HepG2 (cell line): ENCODE results near the gene PRKN. TPM values are rescaled to one million over a fixed set of nuclear protein-coding genes. Genes with fewer than 3 reads are reported as not detected.

Source experiments
- ATAC-seq: fragments of 200-7000 bp; cut with Tn5 transposase; 3 replicates; pipeline ENCODE4 v1.9.1; 2020; ENCODE audit warnings: mild to moderate bottlenecking, moderate library complexity
- BruUV-seq: library from RNA; stranded (reverse); fragments of 400-500 nt; replicated peaks from 2 replicates; lab custom pipeline; 2021; lab: Mats Ljungman, UMichigan
- CTCF ChIA-PET: fragments of 300-600 bp; formaldehyde crosslinking; extraction: SDS; loops from one replicate; lab custom pipeline; 2021; ENCODE audit warnings: low total read pairs, inconsistent platforms, low intra/inter-chr PET ratio; lab: Yijun Ruan, JAX
- POLR2A ChIA-PET: fragments of 350-600 bp; sonication (Branson Sonifier 250); formaldehyde crosslinking; loops from one replicate; lab custom pipeline; 2020; ENCODE audit warnings: antibody characterized with exemption, inconsistent platforms; lab: Yijun Ruan, JAX
- DNase-seq: peaks from one replicate; pipeline ENCODE4 v3.0.0-alpha.2; 2015; ENCODE audit warnings: low spot score
- FAIRE-seq: peaks from 3 replicates; lab custom pipeline; 2011; peaks lifted over from hg19 to GRCh38; lab: Jason Lieb, UNC
- H2AFZ ChIP-seq: one replicate; pipeline ENCODE4 v1.6.1; 2011; ENCODE audit warnings: low read length, inconsistent platforms
- H3K27ac ChIP-seq: fragments of 300-600 bp; 3 replicates; pipeline ENCODE4 v1.8.0; 2011; ENCODE audit warnings: mixed run types, mild to moderate bottlenecking, mixed read lengths, low read length, inconsistent platforms; ENCODE audit not compliant: insufficient read depth; ENCODE audit errors: extremely low read length
- H3K27me3 ChIP-seq, 2 experiments: fragments of 200-600 bp in 1 of 2; 2 replicates in 1 of 2; 3 replicates in 1 of 2; pipeline versions ENCODE4 v1.6.0 to v1.8.0; 2011; ENCODE audit warnings: low read length in 2 of 2, mild to moderate bottlenecking in 2 of 2, moderate library complexity in 2 of 2, inconsistent platforms in 1 of 2; ENCODE audit not compliant: insufficient read depth in 2 of 2, control insufficient read depth in 1 of 2
- H3K36me3 ChIP-seq, 2 experiments: fragments of 200-600 bp in 1 of 2; replicated peaks in 1 of 2; 2 replicates in 1 of 2; 3 replicates in 1 of 2; pipeline versions ENCODE4 v1.5.1 to v1.8.0; 2011; ENCODE audit warnings: low read length in 2 of 2, inconsistent platforms in 1 of 2; ENCODE audit not compliant: insufficient read depth in 2 of 2, control insufficient read depth in 1 of 2
- H3K4me1 ChIP-seq: 2 replicates; pipeline ENCODE4 v1.5.1; 2012; ENCODE audit warnings: low read length, inconsistent platforms; ENCODE audit not compliant: insufficient read depth
- H3K4me2 ChIP-seq: 2 replicates; pipeline ENCODE4 v1.6.0; 2011; ENCODE audit warnings: low read depth, low read length, inconsistent platforms
- H3K4me3 ChIP-seq, 3 experiments: fragments of 200-600 bp in 1 of 3; sonication (generic), shearing (Covaris generic) in 1 of 3; replicated peaks in 1 of 3; 2 replicates each; pipeline ENCODE4 v1.5.1; 2011 to 2016; ENCODE audit warnings: low read length in 3 of 3, inconsistent platforms in 2 of 3, low read depth in 2 of 3, mild to moderate bottlenecking in 2 of 3, control low read depth in 1 of 3, mixed read lengths in 1 of 3; ENCODE audit not compliant: insufficient read depth in 1 of 3
- H3K79me2 ChIP-seq: one replicate; pipeline ENCODE4 v1.6.1; 2011; ENCODE audit warnings: low read length, inconsistent platforms; ENCODE audit not compliant: insufficient read depth
- H3K9ac ChIP-seq: 2 replicates; pipeline ENCODE4 v1.6.0; 2011; ENCODE audit warnings: mild to moderate bottlenecking, low read depth, low read length, inconsistent platforms; ENCODE audit not compliant: insufficient read depth
- H3K9me3 ChIP-seq: 2 replicates; pipeline ENCODE4 v1.5.1; 2012; ENCODE audit warnings: mild to moderate bottlenecking, low read length
- H4K20me1 ChIP-seq: 2 replicates; pipeline ENCODE4 v1.6.0; 2011; ENCODE audit warnings: inconsistent platforms, mild to moderate bottlenecking, low read length, moderate library complexity; ENCODE audit not compliant: insufficient read depth
- HDAC6 ChIP-seq: fragments of 200-600 bp; sonication (generic); IDR thresholded peaks from 2 replicates; pipeline ENCODE4 v1.7.0; 2017; ENCODE audit warnings: mild to moderate bottlenecking, antibody characterized with exemption, low read length, low read depth
- MEIS2 ChIP-seq: sonication (generic); formaldehyde crosslinking; IDR thresholded peaks from 2 replicates; pipeline ENCODE4 v1.9.0; 2021; ENCODE audit warnings: mild to moderate bottlenecking, missing genetic modification reagents
- MXD4 ChIP-seq: IDR thresholded peaks from 2 replicates; pipeline ENCODE4 v1.6.1; 2016; ENCODE audit warnings: mild to moderate bottlenecking, missing biosample characterization, missing genetic modification reagents
- NBN ChIP-seq: fragments of 450-650 bp; conservative IDR thresholded peaks from 2 replicates; pipeline ENCODE4 v1.6.1; 2017
- SALL1 ChIP-seq: sonication (generic); formaldehyde crosslinking; IDR thresholded peaks from 2 replicates; pipeline ENCODE4 v1.8.0; 2022; ENCODE audit warnings: mild to moderate bottlenecking, missing genetic modification reagents
- SPEN ChIP-seq: sonication (generic); formaldehyde crosslinking; IDR thresholded peaks from 2 replicates; pipeline ENCODE4 v1.5.1; 2020; ENCODE audit warnings: low read depth, mild to moderate bottlenecking, missing genetic modification reagents
- TBP ChIP-seq: sonication (generic); formaldehyde crosslinking; IDR thresholded peaks from 2 replicates; pipeline ENCODE4 v1.5.0; 2020; ENCODE audit warnings: missing genetic modification reagents
- TCF7L2 ChIP-seq: IDR thresholded peaks from 2 replicates; pipeline ENCODE4 v1.6.1; 2011; ENCODE audit warnings: mild to moderate bottlenecking, low read depth, low read length, moderate library complexity
- ZNF274 ChIP-seq: sonication (generic); formaldehyde crosslinking; IDR thresholded peaks from 2 replicates; pipeline ENCODE4 v1.5.1; 2020; ENCODE audit warnings: mild to moderate bottlenecking, missing genetic modification reagents
- WGBS: methylation state at CpG from one replicate; pipeline ENCODE4 v1.1.6; 2017; ENCODE audit warnings: low lambda C conversion rate; 5-methylcytosine and 5-hydroxymethylcytosine counted together
- in situ Hi-C: cut with HindIII; loops from 2 replicates; pipeline ENCODE4 v1.10.0; 2017; ENCODE audit warnings: low pct_unique_long_range_greater_than_20kb; ENCODE audit not compliant: extremely low pct_ligation_motif_present
- intact Hi-C: fragments of 100-400 bp; cut with micrococcal nuclease; formaldehyde crosslinking; loops from one replicate; pipeline ENCODE4 v1.10.0; 2022; ENCODE audit not compliant: unreplicated experiment
- polyA plus RNA-seq, 8 experiments: library from polyadenylated mRNA; depleted of rRNA in 3 of 8; stranded (reverse) in 7 of 8; unstranded in 1 of 8; fragments of >200 nt; fragmentation: Illumina TruSeq in 4 of 8; extraction: Trizol in 4 of 8; gene quantifications; 2 replicates each; pipeline versions ENCODE4 v1.2.1 to v1.2.3, GENCODE V29; 2011 to 2016; ENCODE audit warnings: low read depth in 4 of 8, missing spikeins in 1 of 8, mixed read lengths in 1 of 8; ENCODE audit not compliant: insufficient read depth in 1 of 8
- total RNA-seq, 5 experiments: library from RNA; depleted of rRNA; stranded (reverse); fragments of >200 nt; fragmentation: Illumina TruSeq; extraction: Trizol; gene quantifications; 2 replicates each; pipeline ENCODE4 v1.2.3, GENCODE V29; 2016; ENCODE audit warnings: low read depth in 1 of 5
- TF ChIP-seq, protein P1 (sequence below): sonication (generic); formaldehyde crosslinking; IDR thresholded peaks from 2 replicates; pipeline ENCODE4 v1.4.0; 2020; ENCODE audit warnings: missing genetic modification reagents; ENCODE audit errors: not compliant biosample characterization
- TF ChIP-seq, protein P2 (sequence below): IDR thresholded peaks from 2 replicates; pipeline ENCODE4 v1.6.1; 2016; ENCODE audit warnings: missing compliant biosample characterization, missing genetic modification reagents, borderline replicate concordance
- TF ChIP-seq, protein P3 (sequence below): sonication (generic); formaldehyde crosslinking; IDR thresholded peaks from 2 replicates; pipeline ENCODE4 v1.4.0; 2020; ENCODE audit warnings: missing genetic modification reagents, borderline replicate concordance

The PRKN gene
- total and polyA plus RNA-seq, 2 of the 13 experiments (the other 11 are each of a cell fraction or from before 2014, with no cell fraction given) = 0.31 to 0.44 TPM

DNA sequence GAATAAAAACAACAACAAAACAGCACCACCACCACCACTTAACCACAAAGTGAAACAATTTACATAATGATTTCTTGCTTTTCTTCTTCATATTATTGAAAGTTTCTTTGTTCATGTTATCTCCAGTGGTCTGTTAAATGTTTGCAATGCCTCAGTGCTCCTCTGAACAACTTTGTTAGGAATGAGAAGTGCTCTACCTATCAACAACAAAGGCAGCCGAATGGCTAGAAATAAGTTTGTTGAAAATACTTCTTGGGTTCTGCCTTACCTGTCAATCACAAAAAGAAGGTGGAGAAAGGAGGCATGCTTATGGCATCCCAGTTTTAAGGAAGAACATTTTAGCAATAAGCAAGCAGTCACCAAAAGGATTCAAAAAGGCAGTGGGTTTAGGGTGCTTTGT, 490.2 kb downstream of the PRKN start:
- Histone ChIP-seq H3K9ac (no peak overlapping the region), H3K27ac (no peak overlapping the region), H3K9me3 (no peaks in the 10 kb centered on the region; the same call in 1 of the 2 replicates), H3K4me2 (no peak overlapping the region), H2AFZ (no peak overlapping the region), H3K4me1 (no peaks in the 10 kb centered on the region), H4K20me1 (no peaks in the 10 kb centered on the region), H3K36me3 (no peaks in the 10 kb centered on the region), H3K4me3 (no peak overlapping the region), H3K27me3 (no peaks in the 10 kb centered on the region), H3K79me2 (no peaks in the 10 kb centered on the region)
- intact Hi-C loops = no loop called here
- TF ChIP-seq SALL1 = no peak
- no peak for TF ChIP-seq MXD4 (CRISPR knock-in tag)
- no peak for TF ChIP-seq MEIS2 (CRISPR knock-in tag)
- TF ChIP-seq HDAC6 = no peak
- no peak for TF ChIP-seq NBN
- no peak for TF ChIP-seq TBP (CRISPR knock-in tag)
- TF ChIP-seq TCF7L2 = no peak
- TF ChIP-seq, protein P1, sequence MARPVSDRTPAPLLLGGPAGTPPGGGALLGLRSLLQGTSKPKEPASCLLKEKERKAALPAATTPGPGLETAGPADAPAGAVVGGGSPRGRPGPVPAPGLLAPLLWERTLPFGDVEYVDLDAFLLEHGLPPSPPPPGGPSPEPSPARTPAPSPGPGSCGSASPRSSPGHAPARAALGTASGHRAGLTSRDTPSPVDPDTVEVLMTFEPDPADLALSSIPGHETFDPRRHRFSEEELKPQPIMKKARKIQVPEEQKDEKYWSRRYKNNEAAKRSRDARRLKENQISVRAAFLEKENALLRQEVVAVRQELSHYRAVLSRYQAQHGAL (CRISPR knock-in tag) = no peak
- TF ChIP-seq ZNF274 (CRISPR knock-in tag) = no peak
- TF ChIP-seq, protein P2, sequence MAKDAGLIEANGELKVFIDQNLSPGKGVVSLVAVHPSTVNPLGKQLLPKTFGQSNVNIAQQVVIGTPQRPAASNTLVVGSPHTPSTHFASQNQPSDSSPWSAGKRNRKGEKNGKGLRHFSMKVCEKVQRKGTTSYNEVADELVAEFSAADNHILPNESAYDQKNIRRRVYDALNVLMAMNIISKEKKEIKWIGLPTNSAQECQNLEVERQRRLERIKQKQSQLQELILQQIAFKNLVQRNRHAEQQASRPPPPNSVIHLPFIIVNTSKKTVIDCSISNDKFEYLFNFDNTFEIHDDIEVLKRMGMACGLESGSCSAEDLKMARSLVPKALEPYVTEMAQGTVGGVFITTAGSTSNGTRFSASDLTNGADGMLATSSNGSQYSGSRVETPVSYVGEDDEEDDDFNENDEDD = no peak
- TF ChIP-seq, protein P3, sequence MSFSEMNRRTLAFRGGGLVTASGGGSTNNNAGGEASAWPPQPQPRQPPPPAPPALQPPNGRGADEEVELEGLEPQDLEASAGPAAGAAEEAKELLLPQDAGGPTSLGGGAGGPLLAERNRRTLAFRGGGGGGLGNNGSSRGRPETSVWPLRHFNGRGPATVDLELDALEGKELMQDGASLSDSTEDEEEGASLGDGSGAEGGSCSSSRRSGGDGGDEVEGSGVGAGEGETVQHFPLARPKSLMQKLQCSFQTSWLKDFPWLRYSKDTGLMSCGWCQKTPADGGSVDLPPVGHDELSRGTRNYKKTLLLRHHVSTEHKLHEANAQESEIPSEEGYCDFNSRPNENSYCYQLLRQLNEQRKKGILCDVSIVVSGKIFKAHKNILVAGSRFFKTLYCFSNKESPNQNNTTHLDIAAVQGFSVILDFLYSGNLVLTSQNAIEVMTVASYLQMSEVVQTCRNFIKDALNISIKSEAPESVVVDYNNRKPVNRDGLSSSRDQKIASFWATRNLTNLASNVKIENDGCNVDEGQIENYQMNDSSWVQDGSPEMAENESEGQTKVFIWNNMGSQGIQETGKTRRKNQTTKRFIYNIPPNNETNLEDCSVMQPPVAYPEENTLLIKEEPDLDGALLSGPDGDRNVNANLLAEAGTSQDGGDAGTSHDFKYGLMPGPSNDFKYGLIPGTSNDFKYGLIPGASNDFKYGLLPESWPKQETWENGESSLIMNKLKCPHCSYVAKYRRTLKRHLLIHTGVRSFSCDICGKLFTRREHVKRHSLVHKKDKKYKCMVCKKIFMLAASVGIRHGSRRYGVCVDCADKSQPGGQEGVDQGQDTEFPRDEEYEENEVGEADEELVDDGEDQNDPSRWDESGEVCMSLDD (CRISPR knock-in tag) = no peak
- no peak for TF ChIP-seq SPEN (CRISPR knock-in tag)
- 39% methylated on average over 1 of the region's 1 CpG for WGBS
- in situ Hi-C loops = no loop called here
- ATAC-seq (no peak), FAIRE-seq (no peak), DNase-seq (no peak)
- CTCF ChIA-PET = no interaction called here
- POLR2A ChIA-PET = no interaction called here
- no TSS peak for BruUV-seq
